CD4-positive, alpha-beta T cell treated with Interleukin-1 beta for 1 hour (primary cell): ENCODE data around the gene TXN2.
"Not testable (repeated sequence)": the region's sequence is repeated elsewhere in the genome, so short reads cannot be mapped to it uniquely, and the experiment has no call there.

Experiments used
- DNase-seq, 2 donors: peaks; one replicate each; pipeline ENCODE4 v3.0.0-alpha.2; 2020 to 2022

Gene TXN2

GRCh38 chr22:36481393-36482168 is at the start of gene TXN2:
TSS of gene TXN2 (minus strand) at chr22:36481640. CDS start at chr22:36480837, 803 bp downstream.
- DNase-seq: peak; percentile 97

DNA sequence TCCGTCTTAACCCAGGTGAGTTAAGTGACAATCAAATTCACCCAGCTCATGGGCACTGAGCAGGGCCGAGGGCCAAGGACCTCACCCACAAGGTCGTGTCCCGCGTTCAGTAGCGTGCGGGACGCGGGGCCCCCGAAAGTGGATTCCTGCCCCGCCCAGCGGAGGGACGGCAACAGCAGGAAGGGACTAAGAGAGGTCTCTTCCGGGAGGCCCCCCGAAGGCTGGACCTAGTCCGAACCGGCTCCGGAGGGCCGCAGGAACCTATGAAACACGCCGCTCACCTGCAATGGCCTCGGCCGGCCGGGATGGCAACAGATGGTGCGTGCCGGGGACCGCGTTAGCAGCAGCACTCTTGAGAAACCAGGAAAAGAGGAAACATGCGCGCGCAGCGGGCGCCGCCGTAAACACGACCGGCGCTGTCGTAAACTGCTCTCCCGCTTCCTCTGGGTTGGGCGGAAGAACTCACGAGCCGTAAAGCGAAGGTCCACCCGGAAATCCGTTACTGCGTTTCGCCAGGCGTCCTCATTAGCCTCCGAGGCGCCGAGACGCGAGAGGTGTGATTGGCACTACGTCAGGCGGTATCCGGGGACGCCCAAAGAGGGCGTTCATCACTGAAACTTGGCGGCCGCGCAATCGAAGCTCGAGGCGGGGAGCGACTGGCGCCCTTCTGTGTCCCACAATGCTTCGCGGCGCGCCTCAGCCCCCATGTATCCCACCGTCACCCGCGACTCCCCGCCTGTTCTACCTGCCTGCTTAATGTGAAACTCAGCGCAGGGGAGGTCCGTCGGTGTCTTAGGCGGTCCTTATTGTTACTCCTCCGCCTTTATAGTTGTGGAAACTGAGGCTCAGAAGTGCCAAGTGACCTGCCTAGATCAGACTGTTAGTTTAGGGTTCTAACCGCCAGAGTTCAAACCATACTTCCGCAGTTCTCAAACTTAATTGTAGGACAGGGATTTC is 47.6 kb upstream of the TXN2 start, which contains the start of gene EIF3D:
EIF3D (minus strand) TSS at position 372 of the 957 bp plus-strand sequence. CDS start 3,045 bp downstream, outside the sequence.
- DNase-seq: peak; percentile 99 to 100

GRCh38 chr22:36528341-36528740 is 46.9 kb upstream of the TXN2 start:
- DNase-seq: peak in 1 of 2 donors; percentile 27

- no peak for DNase-seq
These were observed 41.2 kb upstream of the TXN2 start for GRCh38 chr22:36522662-36523061.

GRCh38 chr22:36520423-36520822 is 39.0 kb upstream of the TXN2 start:
- DNase-seq: no peak

GRCh38 chr22:36519906-36520305 is 38.5 kb upstream of the TXN2 start:
- DNase-seq: not testable (repeated sequence)

DNA sequence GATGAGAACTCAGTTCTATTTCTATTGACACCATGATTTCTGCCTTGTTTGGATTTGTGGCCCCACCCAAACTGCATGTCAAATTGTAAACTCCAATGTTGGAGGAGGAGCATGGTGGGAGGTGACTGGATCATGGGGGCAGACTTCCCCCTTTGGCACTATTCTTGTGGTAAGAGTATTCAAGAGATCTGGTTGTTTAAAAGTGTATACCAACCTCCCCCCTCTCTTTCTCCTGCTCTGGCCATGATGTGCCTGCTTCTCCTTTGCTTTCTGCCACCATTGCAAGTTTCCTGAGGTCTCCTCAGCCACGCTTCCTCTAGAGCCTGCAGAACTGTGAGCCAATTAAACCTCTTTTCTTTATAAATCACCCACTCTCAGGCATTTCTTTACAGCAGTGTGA is 33.3 kb upstream of the TXN2 start:
- DNase-seq: no peak

DNA sequence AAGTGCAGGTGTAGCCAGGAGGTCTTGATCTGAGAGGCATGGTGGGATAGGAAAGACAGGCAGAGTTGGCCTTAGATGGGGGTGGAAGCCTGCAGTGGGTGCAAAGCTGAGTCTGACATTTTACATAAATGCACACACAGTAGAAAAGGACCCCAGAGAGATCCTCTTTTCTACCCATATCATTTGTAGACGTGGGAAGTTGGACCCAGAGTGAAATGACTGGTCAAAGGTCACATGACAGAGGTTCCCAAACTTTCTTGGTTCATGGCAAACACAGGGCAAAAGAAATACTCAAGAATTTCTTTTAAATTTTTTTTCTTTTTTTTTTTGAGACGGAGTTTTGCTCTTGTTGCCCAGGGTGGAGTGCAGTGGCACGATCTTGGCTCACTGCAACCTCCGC is 31.6 kb upstream of the TXN2 start:
- no peak for DNase-seq

DNA sequence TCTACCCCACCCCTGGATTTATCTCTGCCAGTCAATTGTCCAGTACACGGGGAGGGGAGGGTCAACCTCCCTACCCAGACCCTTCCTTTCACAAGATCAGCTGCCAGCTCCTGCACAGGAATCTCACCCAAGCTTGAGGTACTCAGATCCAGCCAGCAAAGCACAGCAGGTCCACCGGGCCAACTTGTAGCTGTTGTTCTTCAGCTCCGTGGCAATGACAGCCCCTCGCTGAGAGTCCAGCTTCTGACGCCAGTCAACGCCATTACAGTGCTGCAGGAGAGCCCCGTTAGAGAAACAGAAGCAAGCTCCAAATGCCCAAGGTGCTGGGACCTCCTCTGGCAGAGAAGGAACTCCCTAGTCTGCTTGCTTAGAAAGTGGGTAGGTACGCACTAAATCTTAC is 30.9 kb upstream of the TXN2 start:
- DNase-seq: no peak

DNA sequence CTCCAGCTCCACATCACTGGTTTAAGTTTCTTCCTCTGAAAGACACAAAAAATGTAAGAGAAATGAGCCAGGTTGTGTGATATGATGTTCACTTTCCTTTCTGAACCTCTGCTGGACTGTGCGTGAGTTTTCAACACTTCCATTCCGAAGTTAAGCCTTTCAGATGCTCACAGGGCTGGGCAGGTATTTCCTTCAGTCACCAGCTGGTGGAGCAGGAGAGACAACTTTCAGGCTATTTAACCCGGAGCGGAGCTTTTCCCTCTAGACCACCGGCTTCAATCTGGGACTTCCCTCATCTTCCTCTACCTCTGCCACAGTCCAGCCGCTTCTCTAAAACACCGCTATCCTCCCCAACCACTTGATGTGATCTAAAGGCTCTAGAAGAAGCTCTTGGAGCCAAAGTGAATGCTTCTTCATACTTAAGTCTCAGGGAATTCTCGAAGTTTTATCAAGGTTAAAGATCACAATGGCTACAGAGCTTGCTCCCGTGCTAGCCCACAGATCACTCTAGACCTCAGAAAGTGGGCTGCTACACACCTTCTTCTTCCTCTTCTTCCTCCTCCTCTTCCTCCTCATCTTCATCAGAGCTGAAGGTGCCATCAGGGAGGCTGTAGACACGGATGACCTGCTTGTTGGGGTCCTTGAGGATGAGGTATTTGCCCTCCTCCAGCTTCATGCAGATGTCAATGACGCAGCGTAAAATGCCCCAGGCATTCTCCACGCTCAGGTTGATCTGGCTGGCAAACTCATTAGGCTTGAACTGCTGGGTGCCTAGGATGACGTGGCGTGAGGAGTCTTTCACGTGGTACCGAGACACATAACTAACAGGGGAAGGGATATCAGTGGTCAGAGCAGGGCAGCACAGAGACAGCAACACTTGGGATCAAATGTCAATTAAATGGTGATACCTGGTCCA is 29.8 kb upstream of the TXN2 start:
- DNase-seq: peak; percentile 31 to 33

GRCh38 chr22:36510384-36510783 is 28.9 kb upstream of the TXN2 start:
- DNase-seq: no peak

DNA sequence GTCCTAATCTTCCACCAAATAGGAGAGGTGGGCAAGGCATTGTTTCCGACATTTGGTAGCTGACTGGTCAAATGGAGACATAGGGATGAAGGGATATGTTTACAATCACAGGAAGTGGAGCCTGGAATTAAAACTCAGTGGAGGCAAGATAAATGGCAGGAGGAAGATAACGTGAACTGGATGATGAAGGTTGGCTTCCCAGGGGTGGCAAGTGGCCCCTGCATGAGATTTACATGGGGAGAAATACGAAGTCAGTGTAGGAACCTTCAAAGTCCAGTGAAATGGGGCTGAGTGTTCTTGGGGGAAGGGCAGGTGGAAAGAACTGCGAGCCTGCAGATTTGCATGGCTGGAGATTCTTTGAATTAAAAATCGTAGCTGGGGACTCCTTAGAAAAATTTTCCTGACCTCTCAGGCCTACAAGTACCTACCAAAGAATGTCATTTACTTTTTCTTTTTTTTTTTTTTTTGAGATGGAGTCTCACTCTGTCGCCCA is 26.1 kb upstream of the TXN2 start:
- no peak for DNase-seq

DNA sequence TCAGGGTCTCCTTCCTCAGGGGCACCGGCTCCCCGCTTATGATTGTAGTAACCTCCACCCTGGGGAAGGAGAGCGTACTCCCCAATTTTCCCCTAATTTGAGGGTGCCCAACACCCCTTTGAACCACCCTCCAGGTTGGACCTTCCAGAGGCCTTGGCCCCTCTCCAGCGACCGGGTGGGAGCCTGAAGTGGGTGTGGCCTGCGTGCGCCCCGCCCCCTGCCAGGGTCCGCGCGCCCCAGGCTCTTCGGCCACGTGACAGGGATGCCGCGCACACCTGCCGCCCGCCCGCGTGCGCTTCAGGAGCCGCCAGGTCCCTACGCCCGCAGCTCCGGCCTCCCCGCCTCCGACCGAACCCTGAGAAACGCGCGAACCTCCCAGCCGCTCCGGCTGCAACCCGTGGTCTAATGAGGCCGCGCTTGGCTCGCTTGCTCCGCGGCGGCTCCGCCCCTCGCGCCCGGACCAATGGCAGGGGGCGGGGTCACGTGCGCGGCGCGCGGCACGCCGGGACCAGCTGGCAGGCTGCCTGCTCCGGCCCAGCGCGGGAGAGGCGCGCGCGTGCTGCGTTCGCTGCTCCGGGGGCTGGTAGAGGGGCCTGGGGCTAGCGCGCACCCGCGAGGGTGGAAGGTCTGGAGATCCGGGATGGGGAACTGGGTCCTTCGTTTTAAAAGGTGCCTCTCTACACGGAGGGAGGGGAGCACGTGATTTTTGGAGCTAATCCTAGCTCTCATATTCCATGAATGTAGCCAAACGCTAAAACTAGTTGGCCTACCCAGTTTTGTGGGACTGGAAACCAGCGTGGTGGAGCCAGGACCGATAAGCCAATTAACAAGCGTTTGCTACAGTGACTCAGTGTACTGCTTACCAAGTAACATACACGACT is 25.4 kb upstream of the TXN2 start, which contains the start of gene FOXRED2:
FOXRED2 (minus strand) TSS at position 404 of the 881 bp plus-strand sequence. CDS start 618 bp downstream, outside the sequence.
- DNase-seq: peak; percentile 89 to 92

DNA sequence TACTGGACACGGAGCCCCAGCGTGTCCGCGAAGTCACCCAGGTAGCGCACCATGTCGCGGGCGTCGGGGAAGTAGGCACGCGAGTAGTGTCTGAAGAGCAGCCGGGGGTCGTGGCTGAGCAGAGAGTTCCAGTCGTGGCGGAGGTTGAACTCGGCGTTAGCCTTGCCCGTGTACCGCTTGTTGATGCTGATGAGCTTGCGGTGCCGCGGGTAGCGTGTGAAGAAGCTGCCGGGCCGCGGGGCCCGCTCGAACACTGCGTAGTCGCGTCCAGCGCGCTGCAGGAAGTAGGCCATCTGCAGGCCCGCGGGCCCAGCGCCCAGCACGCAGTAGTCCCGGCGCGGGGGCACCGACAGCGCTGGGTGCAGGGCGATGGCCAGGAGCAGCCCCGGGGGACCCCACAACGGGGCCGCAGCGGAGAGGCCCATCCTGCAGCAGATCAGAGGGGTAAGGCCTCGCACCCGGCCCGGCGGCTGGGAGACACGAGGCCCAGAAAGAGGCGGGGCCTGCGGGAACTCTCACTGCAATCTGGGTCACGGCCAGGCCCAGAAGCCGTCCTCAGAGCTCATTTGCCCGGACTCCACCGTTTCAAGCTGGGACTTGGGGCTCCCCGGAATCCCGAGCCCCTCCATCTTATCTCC is 24.7 kb upstream of the TXN2 start:
- DNase-seq: no peak

GRCh38 chr22:36497910-36498665 is 16.6 kb upstream of the TXN2 start:
- DNase-seq: no peak

DNA sequence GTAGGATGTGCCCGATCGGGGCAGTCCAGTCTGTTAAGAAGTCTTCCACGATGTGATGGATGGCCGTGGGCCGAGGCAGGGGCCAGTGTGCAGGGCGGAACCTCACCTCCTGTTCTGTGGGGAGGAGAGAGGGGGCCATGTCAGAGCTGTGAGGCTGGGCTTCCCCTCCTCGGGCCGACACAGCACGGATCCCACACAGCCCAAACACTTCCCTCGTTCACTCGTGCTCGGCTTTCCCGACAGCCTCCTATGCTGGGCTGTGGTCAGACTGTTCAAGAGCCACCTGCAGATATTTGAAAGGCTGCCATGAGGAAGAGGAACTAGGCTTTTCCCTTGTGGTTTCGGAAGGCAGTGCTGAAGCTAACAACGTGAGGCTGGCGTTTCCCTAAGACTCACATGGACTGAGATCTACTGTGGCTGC is 12.3 kb upstream of the TXN2 start:
- DNase-seq: peak; percentile 16 to 61

- no peak for DNase-seq
These were observed 10.7 kb upstream of the TXN2 start for GRCh38 chr22:36492109-36492508.

DNA sequence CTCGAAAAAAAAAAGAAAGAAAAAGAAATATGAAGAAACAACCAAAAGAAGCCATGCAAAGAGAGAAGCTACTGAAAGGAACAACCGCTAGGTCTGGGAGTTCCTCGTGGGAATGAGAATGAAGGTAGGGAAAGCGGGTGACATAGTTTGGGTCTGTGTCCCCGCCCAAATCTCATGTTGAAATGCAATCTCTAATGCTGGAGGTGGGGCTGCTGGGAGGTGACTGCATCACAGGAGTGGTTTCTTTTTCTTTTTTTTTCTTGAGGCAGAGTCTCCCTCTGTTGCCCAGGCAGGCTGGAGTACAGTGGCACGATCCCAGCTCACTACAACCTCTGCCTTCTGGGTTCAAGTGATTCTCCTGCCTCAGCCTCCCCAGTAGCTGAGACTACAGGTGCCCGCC is 9.7 kb upstream of the TXN2 start:
- DNase-seq: no peak

- DNase-seq: peak; percentile 62 to 72
These were observed 5.4 kb upstream of the TXN2 start for GRCh38 chr22:36486619-36487384.
